Measurements from ENCODE around the gene DLGAP4.

Gene DLGAP4

GRCh38 chr20:36344517-36345132 lies 38.5 kb downstream of the DLGAP4 start:
- H3K4me3 ChIP-seq (replicated peaks; ENCODE audit: low read depth, low read length): no peak overlapping the region
- no peaks in the 10 kb centered on the region for H3K36me3 ChIP-seq (ENCODE audit: control insufficient read depth, insufficient read depth, low read length)
- no peak for TF ChIP-seq CTCF (IDR thresholded peaks at IDR 0.05; ENCODE audit: insufficient read depth, low read length, poor library complexity, severe bottlenecking)
- no peak for DNase-seq (ENCODE audit: extremely low read depth, insufficient read length)
- no peaks in the 10 kb centered on the region; the same call in none of the 2 replicates for H3K27me3 ChIP-seq (replicated peaks; ENCODE audit: control insufficient read depth, insufficient read depth, low read length)

GRCh38 chr20:36346256-36346655 lies 40.1 kb downstream of the DLGAP4 start:
- no peaks in the 10 kb centered on the region for H3K36me3 ChIP-seq (ENCODE audit: control insufficient read depth, insufficient read depth, low read length)
- TF ChIP-seq CTCF (IDR thresholded peaks at IDR 0.05; ENCODE audit: insufficient read depth, low read length, poor library complexity, severe bottlenecking): no peak
- H3K27me3 ChIP-seq (replicated peaks; ENCODE audit: control insufficient read depth, insufficient read depth, low read length): no peaks in the 10 kb centered on the region; the same call in none of the 2 replicates
- no peak overlapping the region for H3K4me3 ChIP-seq (replicated peaks; ENCODE audit: low read depth, low read length)
- no peak for DNase-seq (ENCODE audit: extremely low read depth, insufficient read length)

GRCh38 chr20:36349384-36350170 lies 43.4 kb downstream of the DLGAP4 start:
- no peak overlapping the region for H3K4me3 ChIP-seq (replicated peaks; ENCODE audit: low read depth, low read length)
- no peaks in the 10 kb centered on the region for H3K36me3 ChIP-seq (ENCODE audit: control insufficient read depth, insufficient read depth, low read length)
- no peak for TF ChIP-seq CTCF (IDR thresholded peaks at IDR 0.05; ENCODE audit: insufficient read depth, low read length, poor library complexity, severe bottlenecking)
- no peak for DNase-seq (ENCODE audit: extremely low read depth, insufficient read length)
- no peaks in the 10 kb centered on the region; the same call in 1 of the 2 replicates for H3K27me3 ChIP-seq (replicated peaks; ENCODE audit: control insufficient read depth, insufficient read depth, low read length)

- Histone ChIP-seq H3K4me3 (replicated peaks; ENCODE audit: low read depth, low read length) (no peak overlapping the region), H3K27me3 (replicated peaks; ENCODE audit: control insufficient read depth, insufficient read depth, low read length) (no peaks in the 10 kb centered on the region; the same call in 1 of the 2 replicates), H3K36me3 (ENCODE audit: control insufficient read depth, insufficient read depth, low read length) (no peaks in the 10 kb centered on the region)
- TF ChIP-seq CTCF (IDR thresholded peaks at IDR 0.05; ENCODE audit: insufficient read depth, low read length, poor library complexity, severe bottlenecking): no peak
- DNase-seq (ENCODE audit: extremely low read depth, insufficient read length): no peak
Measured at GRCh38 chr20:36350439-36350838, 44.3 kb downstream of the DLGAP4 start.

- no peak overlapping the region for H3K4me3 ChIP-seq (replicated peaks; ENCODE audit: low read depth, low read length)
- H3K27me3 ChIP-seq (replicated peaks; ENCODE audit: control insufficient read depth, insufficient read depth, low read length): no peaks in the 10 kb centered on the region; the same call in 1 of the 2 replicates
- H3K36me3 ChIP-seq (ENCODE audit: control insufficient read depth, insufficient read depth, low read length): no peaks in the 10 kb centered on the region
- no peak for TF ChIP-seq CTCF (IDR thresholded peaks at IDR 0.05; ENCODE audit: insufficient read depth, low read length, poor library complexity, severe bottlenecking)
- DNase-seq (ENCODE audit: extremely low read depth, insufficient read length): no peak
Measured at GRCh38 chr20:36351937-36352336, 45.8 kb downstream of the DLGAP4 start.
